ENCODE results near the gene C16orf95.

C16orf95 gene

DNA sequence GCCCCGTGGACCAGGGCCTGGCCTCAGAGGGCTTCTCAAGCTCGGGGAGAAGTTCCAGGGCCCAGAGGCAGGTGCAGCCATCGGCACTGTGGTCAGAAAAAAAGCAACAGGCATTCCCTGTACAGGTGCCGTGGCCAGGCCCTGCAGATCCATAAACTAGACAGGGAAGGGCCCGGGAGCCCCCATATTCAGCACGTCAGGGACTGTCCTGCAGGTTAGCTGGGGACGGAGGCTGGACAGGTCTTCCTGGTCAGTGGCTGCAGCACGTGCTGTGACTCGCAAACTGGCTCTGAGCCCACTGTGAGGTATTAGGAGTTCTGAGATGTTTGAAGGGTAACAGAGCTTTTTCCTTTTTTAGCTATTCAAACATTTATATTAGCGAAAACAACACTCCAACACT lies 15.0 kb upstream of the C16orf95 start:
- no peak for DNase-seq (ENCODE audit: low spot score)

DNA sequence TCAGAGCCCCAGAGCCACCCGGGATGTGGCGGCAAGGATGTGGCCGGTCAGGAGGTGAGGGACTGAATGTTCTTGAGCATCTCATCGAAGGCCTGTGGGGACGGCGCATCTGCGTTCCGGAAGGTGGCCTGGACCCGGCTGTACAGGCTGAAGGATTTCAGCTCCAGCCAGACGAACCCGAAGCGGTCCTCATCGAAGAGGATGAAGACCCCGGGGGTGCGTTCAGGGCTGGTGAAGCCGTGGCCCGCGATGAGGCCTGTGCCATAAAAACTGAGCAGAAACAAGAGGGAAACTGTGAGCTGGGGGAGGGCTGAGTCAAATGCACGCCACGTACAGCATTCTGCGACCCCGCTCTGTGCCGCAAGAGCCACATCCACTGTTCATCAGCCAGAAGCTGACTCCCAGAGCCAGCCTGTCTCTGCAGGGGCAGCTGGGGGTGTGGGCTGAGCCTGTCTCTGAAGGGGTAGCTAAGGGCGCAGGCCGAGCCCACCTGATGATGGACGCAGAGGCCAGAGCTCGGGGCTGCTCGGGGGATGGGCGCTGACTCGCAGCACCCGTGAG lies 14.1 kb upstream of the C16orf95 start:
- DNase-seq (ENCODE audit: low spot score), result no peak

DNA sequence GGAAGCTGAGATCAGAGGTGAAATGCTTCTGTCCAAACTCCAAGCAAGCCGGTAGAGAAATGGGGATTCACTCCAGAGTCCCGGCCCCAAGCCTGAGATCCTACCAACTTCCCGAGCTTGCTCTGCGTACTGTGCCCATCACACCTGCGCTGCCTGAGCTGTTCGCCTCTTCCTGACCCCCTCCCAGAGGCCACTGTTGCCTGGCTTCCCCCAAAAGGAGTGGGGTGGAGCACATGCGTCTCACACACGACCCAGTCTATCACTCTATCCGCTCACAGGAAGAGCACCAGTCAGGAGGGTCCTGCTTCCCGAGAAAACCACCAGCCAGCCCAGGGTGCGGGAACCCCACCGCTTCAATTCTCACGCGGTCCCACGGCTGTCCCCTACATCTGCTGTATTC lies 13.5 kb upstream of the C16orf95 start:
- DNase-seq (ENCODE audit: low spot score), result no peak

DNA sequence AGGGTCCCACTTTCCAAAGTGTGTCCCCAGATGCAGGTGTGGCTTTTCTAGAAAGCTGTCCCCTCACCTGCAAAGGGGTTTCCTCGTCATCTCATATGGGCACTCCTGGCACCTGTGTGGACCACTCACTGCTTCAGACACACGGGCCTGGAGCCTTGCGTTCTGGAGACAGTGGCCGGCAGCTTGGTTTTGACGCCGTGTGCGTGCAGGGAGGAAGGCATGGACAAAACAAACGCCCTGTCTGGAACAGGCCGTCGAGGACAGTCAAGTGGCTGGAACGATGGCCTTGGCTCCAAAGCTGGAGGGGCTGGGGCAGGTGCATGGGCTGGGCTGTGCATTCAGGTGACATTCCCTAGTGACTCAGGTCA lies 13.0 kb upstream of the C16orf95 start:
- DNase-seq (ENCODE audit: low spot score), result no peak

DNA sequence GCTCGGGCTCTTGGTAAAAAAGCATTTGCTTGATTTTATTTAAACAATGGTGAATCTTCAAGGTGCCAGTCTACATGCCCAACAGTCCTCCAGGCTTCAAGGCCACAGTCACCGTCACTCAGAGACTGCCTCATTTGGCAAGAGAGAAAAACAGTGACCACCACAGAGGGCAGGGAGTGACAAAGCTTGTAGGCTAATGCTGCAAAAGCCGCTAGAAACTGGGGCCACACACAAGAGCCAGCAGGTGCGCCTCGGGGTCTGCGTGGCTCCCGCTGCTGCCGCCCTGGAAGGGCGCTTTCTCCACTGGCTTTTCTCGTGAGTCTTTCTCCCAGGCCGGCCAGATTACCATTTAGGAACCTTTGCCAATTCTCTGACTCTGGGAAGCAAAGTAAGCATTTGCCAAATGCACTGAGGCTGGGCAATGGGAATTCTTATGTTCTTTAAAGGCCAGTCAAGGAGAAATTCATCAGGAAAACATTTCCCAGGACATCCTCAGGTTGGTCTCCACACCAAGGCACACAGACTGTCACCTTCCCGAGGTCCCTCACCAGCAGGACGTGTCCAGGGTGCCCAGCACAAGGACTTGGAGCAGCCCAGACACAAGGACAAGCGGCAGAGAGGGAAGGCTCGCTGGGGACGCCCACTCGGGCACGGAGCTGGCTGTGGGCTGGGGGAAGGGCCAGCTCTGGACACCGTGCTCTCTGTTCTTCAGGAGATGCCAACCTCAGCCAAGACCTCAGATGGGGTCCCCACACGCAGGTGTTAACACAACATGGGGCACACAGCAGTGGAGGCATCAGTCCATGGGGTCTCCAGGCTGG lies 12.5 kb upstream of the C16orf95 start:
- no peak for DNase-seq (ENCODE audit: low spot score)

DNA sequence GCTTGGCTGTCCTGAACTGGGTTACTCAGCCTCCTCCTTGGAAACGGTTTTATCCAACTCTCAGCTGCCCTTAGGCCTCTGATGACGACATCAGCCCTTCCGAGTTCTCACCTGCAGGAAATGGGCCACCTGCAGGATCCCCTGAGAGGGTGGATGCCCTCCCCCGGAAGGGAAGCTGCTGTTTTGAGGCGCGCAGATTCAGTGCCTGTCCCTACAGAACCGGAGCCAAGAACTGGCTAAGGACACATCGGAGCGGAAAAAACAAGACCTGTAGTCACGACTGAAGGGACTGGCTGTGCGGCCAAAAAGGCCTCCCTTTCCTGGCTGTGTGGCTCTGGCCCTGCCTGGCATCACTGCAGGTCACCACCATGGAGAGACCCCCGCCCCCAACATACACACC lies 11.7 kb upstream of the C16orf95 start:
- DNase-seq (ENCODE audit: low spot score), result no peak

DNA sequence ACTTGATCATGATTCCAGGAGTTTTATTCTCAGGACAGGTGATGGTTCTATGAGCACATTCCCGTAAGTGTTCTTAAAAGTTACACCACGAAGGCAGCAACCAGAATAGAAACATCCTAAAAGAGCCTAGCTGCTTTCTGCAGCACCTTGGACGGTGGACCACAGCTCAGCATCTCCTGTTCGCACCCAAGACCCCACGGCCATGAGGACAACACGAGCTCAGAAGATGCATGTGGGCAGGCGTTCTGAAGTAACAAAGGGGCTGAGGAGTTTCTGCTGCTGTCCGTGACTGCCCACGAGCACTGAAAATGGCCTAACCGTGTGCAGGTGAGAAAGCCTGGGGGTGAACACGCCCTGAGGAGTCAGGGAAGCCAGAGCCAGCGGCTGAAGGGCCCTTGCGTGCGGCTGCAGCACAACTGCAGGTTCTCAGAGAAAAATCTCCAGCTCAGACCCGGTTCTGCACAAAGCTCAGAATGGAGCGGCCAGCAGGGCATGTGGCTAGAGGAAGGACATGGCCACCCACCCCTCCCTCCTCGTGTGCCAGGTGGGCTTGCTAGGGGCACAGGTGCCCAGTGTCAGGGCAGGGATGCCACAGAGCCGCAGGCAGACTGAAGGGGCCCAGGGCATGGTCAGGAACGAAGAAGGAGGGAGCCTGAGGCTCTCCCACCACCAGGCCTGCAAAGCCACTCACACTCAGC lies 10.8 kb upstream of the C16orf95 start:
- no peak for DNase-seq (ENCODE audit: low spot score)

DNA sequence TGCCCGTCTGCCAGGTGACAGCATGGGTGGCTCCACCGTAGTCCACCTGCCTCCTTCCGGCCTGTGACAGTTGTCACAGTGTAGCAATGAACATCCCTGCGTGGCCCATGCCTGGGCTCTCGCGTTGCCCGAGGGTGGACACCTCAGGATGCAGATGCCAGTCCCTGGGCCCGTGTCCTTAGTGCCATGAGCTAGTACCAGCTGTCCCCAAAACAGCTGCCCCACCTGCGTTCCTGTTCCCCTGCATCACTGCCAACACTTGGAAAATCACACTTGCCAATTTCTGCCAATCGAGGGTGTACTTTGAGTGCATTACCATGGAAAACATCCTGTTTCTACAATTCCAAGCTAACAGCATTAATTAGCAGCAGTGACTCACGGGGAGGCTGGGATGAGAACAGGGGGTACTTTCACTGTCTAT lies 9.0 kb upstream of the C16orf95 start:
- no peak for DNase-seq (ENCODE audit: low spot score)

DNA sequence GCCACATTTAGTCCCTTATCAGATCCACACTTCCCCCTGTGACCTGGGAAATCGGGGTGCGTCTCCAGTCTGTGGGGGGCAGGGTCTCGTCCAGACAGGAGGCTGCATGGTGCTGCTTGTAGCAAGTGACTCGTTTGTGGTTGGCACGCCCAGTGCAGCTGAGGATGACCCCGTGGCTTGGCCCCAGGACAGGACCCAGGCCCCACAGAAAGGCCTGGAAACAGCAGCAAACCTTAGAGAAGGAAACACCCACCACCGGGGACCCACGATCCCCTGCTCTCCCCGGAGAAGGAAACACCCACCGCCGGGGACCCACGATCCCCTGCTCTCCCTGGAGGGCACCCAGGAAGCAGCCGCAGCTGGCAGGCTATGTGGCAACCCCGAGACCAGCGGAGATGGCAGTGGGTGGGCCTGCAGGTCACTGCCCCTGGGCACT lies 8.2 kb upstream of the C16orf95 start:
- DNase-seq (ENCODE audit: low spot score), result no peak

DNA sequence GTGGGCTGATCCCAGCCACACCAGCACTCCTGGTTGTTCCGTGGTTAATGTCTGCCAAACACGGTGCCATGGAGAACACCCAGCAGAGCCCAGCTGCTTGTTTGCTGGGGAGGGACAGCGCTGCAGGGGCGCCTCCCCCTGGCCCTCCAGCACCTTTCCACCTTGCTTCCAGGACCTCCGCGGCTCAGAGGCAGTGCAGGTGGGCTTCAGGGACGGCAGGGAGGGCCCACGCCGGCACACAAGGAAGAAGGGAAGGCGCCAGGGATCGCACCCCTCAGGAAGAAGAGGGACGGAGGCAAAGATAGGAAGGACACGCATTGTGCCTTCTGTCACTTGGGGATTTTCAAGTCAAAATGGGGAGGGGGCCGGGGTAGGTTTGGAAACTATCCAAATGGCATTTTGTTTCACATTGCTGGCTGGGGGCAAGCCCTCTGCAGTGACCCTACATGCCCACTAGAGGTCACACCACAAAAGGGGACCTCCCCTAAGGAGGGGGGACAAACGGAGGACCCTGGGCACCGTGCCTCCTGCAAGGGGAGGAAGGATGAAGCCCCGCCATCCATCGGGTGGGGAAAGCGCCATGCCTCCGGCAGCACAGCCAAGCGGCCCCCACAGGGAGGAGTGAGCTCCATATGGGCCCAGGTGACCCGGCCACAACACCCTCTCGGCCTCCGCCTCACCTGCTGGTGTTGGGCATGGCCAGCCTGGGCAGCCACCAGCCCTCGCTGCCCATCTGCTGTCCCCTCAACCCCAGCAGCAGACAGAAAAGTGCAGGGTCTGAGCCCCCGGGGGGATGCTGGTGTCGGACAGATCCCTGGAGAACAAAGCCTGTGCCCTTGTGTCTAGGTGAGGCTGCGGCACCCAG lies 7.5 kb upstream of the C16orf95 start:
- DNase-seq (ENCODE audit: low spot score), result no peak

DNA sequence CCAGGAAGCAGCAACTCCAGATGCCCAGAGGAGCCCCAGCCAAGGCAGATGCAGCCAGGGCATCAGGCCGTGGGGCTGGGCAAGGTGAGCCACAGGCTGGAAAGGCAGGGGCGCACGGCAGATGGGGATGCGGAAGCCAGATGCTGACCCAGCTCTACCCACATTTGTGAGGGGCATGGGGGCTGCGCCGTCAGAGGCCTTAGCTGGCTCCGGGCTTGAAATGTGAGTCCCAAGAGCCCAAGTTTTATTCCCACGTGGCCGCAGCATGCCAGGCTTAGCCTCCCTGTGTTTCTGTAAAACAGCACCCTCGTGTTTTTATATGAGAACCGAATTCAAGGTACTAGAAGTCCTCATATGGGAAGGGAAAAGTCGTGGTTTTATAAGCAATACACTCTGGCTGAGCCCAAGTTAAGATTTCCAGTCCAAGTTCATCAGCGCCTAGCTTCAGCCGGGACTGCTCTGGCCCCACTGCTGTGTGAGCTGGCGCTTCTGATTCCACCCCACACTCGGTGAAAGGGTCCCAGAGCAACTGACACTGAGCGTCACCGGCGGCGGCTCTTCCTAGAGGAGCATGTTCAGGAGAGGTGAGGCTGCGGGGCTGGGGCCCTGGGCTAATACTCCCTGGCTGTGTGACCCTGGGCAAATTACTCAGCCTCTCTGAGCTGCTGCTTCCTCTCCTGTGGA lies 6.7 kb upstream of the C16orf95 start:
- no peak for DNase-seq (ENCODE audit: low spot score)

DNA sequence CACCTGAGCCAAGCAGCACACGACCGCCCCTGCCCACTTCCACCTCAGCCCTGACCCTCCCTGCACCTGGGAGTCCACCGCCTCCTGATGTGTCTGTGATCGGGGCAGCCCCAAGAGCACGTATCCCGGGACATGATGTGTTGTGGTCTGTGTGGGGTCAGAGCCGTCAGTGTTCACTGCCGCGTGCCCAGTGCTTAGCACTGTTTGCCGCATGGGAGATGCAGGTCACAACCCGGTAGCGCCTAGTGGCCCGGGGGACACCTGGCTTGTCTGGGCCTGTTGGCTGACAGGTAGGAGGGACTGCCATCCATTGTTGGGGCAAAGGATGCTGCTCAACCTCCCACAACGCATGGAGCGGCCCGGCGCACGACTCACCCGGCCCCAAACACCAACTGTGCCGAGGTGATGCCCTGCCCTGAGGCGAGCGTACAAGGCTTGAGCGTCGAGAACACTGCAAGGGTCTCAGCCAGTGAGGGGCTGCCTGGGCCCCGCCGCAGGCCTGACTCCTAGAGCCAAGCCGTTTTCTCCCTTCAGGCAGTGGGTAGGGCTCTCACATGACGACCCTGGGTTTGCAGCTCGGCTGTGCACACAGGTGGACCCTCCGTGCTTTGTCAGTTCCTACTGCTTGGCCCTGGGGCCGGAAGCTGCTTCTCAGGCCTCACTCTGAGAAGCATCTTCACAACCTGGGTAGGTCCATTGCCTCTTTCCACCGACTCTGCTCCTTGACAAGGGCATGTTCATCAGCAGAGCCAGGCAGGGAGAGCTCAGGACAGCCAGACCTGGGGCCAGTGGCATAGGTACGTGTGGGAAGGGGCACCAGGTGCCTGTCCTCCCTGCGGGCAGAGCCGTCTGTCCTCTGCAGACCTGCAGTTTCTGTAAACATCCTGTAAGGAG lies 5.9 kb upstream of the C16orf95 start:
- no peak for DNase-seq (ENCODE audit: low spot score)

DNA sequence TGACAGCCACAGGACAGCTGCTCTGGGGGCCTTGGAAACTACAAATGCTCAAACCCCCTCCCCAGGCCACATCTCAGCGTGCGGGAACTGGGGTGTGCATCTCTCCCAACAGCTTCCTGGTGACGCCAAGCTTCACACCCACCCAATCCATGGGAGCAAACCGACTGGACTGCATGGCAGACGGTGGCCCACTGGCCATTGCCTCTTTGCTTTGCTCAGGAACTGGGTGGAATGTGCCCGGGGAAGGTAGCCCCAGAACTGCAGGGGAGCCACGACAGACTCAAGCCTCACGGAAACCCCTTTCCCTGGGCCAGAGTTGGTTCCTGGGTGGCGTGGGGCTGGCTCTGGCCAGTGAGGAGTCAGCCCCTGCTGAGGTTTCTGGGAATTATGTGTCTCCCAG lies 5.2 kb upstream of the C16orf95 start:
- no peak for DNase-seq (ENCODE audit: low spot score)

DNA sequence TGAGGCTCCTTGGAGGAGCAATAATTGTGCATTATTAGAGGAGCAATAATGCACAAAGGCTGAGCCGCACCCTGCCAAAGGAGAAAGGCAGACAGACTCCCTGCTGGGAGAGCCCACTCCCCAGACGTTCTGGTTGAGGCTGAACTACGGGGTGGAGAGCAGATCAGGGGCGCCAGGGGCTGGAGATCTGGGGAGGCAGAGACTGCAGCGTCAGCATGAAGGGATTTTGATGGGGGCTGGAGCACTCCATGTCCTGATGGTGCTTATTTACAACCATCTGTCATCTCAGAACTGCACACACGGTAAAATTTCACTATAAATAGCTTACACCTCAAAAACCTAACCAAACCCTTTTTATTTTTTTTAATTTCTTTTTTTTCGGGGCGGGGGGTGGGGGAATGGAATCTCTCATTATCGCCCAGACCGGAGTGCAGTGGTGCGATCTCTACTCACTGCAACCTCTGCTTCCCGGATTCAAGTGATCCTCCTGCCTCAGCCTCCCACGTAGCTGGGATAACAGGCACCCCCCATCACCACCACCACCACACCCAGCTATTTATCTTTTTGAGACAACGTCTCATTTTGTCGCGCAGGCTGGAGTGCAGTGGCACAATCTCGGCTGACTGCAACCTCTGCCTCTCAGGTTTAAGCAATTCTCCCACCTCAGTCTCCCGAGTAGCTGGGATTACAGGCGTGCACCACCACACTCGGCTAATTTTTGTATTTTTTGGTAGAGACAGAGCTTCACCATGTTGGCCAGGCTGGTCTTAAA lies 4.3 kb upstream of the C16orf95 start:
- DNase-seq (ENCODE audit: low spot score), result no peak

DNA sequence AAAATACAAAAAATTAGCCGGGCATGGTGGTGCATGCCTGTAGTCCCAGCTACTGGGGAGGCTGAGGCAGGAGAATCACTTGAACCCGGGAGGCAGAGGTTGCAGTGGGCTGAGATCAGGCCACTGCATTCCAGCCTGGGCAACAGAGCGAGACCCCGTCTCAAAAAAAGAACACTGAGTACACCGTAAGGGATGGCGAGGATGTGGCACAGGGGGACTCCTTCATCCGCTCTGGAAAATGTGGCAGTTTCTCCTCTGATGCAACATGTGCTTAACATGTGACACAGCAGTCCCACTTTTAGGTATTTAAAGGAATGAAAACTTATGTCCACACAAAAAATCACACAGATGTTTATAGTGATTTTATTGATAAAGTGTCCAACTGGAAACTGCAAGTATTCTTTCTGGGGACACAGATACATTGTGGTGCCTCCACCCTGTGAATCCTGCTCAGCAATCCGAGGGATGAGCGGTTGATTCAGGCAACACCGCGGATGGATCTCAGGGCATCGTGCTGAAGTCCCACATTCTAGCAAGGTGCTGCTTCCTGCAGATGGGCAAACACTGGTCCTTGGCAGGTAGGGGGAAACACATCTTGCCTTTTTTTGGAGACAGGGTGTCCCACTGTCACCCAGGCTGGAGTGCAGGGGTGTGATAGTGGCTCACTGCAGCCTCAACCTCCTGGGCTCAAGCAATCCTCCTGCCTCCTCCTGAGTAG lies 3.5 kb upstream of the C16orf95 start:
- no peak for DNase-seq (ENCODE audit: low spot score)

DNA sequence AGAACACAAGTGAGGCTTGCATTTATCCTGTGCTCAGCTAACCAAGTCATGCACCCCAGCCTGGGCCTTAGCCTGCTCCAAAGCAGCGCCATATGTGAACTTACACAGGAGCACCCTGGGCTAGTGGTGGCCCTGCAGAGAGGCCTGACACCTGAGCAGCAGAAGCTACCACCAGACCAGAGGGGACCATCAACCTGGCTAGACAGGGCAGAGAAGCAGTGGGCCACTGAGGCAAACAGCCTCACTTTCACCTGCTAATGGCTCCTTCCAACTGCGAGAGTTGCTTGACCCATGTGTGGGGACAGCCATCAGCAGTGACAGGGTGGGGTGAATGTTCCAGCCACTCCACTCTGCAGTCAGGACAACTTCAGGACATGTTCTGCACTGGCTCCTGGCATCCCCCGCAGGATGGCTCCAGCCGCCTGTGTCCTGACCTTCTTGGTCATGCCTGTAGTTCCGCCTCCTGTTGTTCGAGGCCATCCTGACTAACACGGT lies 2.9 kb upstream of the C16orf95 start:
- DNase-seq (ENCODE audit: low spot score), result no peak

DNA sequence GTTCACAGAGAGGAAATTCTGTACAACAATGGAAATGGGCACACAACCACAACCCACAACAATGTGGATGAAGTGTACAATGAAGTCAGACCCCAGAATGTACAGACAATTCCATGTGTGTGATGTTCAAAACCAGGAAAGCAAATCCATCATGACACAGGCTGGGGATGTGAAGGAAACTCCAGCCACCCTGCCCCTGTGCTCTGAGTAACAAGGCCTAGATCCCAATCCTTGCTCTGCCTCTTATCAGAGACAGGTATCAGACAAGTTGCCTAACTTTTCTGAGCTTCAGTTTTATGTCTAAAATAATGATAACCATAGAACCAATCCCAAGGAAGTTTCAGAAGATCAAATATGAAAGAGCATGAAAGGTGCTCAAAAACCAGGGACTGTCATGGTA lies 1.8 kb upstream of the C16orf95 start:
- no peak for DNase-seq (ENCODE audit: low spot score)

DNA sequence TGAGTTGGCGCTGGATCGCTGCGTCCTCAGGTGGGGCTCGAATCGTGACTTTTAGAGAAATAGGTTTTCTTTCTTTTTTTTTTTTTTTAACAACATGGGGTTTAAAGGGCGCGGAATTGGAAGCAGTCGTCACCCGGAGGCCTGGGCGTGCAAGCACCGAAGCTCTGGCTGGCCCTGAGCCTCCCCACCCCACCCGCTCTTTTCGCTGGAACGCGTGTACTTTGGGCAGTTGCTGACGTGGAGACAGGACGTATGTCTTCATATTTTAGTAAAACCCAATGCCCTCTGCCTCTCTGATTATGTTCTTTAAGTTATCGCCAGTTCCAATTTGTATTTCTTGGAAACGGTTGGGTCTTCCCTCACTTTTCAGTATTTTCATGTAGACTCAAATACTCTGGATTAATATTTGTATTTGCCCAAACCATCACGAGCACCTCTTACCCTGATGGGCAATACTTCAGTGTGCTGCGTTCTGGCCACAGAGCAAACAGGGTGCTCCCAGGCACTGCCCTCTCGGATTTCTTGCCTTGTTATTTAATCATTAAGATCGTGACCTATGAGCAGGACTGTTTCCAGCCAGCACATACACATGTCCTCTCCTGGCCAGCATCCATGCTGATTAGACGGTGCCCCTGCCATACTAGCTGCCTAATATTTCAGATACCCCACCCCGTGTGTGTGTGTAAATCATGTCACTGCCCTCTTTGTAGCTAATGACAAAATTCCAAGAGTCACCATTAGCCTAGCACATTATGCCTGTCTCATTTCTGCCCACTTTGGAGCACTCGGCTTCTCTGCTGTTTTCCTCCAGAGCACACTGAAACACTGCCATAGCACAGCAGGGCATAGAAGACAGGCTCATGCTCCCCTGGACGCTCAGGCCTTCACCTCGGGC lies 805 bp upstream of the C16orf95 start:
- peak; percentile 76 for DNase-seq (ENCODE audit: low spot score)

Measured in RKO (cell line).